IPS-18a (cell line): ENCODE measurements around the gene SH3RF1.
"Not testable (repeated sequence)": the region's sequence is repeated elsewhere in the genome, so short reads cannot be mapped to it uniquely, and the experiment has no call there.

Experiments
- H3K27ac ChIP-seq: one replicate; pipeline ENCODE4 v1.5.1; 2013; ENCODE audit warnings: low read length
- H3K27me3 ChIP-seq: one replicate; pipeline ENCODE4 v1.6.1; 2013; ENCODE audit warnings: mild to moderate bottlenecking, low read length; ENCODE audit not compliant: control insufficient read depth, insufficient read depth
- H3K36me3 ChIP-seq: one replicate; pipeline ENCODE4 v1.6.1; 2013; ENCODE audit warnings: low read depth, low read length; ENCODE audit not compliant: control insufficient read depth
- H3K4me1 ChIP-seq: one replicate; pipeline ENCODE4 v1.6.1; 2013; ENCODE audit warnings: low read depth, low read length; ENCODE audit not compliant: control insufficient read depth
- H3K4me3 ChIP-seq: one replicate; pipeline ENCODE4 v1.5.1; 2013; ENCODE audit warnings: low read length
- H3K9ac ChIP-seq: one replicate; pipeline ENCODE4 v1.6.1; 2013; ENCODE audit warnings: mild to moderate bottlenecking, low read length, moderate library complexity
- H3K9me3 ChIP-seq: one replicate; pipeline ENCODE4 v1.6.1; 2013; ENCODE audit warnings: low read depth, low read length; ENCODE audit not compliant: control insufficient read depth

The SH3RF1 gene

DNA sequence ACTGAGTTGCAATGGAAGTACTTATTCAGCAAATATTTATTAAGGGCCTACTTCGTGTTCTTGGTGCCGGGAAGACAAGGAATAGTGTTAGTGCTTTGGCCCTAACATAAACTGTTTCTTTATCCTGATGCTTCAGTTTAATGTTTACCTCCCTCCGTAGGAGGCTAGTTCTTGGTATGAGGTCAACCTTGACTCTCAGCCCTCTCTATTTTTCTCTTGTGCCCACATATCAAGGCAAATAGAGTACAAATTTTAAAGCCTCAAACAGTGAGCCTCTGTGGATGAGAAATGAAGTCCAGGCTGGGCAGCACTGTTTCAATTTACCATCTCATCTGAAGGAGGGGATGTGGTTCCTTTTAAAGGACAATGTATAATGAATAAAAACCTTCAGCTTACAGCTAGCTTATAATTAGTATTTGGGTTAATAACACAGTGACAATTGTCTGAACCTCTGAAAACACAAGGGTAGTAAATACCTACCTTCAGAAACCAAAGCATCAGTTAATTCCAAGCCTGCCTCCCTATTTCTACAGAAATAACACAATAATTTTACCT lies 68.5 kb downstream of the SH3RF1 start:
- H3K9ac ChIP-seq = no peak overlapping the region
- no peak overlapping the region for H3K27ac ChIP-seq
- no peak overlapping the region for H3K4me3 ChIP-seq
- no peaks in the 10 kb centered on the region for H3K27me3 ChIP-seq
- no peaks in the 10 kb centered on the region for H3K36me3 ChIP-seq
- H3K4me1 ChIP-seq = peaks cover 5% of the 10 kb centered on the region
- no peaks in the 10 kb centered on the region for H3K9me3 ChIP-seq

DNA sequence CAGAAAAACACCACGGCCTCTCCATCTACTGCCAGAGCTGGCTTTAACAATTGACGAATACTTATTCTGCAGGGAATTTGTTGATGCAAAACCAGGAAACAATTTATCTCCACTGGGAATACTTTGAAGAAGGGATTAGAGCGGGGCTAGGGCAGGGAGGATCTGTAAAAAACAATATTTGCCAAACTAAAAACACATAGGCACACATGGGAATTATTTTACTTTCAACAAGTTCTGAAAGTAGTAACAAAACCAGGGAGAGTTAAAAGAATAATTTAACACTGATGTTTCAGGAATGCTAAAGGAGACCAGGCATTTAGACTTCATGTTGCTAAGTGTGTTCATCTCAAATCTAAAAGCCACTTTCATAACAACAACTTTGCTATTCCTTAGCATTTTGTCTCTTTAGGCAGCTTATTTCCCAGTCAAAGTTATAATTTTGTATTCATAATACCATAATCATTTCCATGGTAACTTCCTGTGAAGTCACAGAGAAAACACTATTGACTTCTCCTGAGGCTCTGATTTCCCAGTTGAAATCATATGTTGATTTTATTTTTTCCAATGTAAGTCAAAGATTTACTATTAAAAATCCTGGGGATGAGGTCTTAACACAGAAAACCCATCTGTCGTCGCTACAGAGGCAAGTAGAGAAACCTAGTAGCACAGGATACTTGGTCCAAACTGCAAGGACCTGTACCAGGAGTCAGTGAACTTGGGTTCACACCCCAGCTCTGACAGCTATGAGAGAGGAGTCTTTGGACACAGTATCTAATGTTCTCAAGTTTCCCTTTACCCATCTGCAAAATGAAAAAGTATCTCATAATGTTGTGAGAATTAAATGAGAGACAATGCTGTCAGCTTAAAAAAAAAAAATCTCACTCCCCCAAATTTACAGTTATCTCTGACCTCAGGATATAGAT lies 69.3 kb downstream of the SH3RF1 start:
- H3K27me3 ChIP-seq = no peaks in the 10 kb centered on the region
- no peak overlapping the region for H3K9ac ChIP-seq
- H3K9me3 ChIP-seq = no peaks in the 10 kb centered on the region
- peaks cover 5% of the 10 kb centered on the region for H3K4me1 ChIP-seq
- H3K27ac ChIP-seq = no peak overlapping the region
- no peak overlapping the region for H3K4me3 ChIP-seq
- H3K36me3 ChIP-seq = no peaks in the 10 kb centered on the region

DNA sequence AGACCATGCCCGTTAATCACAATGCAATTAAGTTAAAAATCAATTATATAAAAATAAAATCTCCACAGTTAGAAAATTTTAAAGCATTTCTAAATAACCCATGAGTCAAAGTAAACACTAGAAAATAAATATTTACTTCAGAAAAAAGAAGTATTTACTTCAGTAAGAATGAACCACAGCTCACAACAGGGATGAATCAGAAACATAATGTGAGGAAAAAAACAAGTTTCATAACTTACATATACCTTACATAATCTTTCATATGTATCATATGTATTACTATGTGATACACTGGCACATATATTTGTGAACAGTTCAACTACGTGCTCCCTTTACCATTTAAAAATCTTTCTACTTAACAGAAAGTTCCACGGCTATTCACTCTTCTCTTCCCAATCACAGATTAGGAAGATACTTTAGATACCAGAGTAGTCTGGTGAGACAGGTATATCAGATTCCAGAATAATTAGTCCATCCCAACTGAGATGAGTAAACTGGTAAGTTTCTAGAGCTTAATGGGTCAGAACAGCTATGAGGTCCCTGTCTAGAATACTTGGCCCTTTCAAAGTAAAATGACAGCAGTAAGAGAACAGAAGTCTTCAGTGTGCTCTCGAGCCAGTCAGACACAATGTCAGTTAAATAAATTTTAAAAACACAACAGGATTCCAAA lies 70.3 kb downstream of the SH3RF1 start:
- H3K9ac ChIP-seq = no peak overlapping the region
- H3K27ac ChIP-seq = no peak overlapping the region
- no peaks in the 10 kb centered on the region for H3K27me3 ChIP-seq
- H3K4me3 ChIP-seq = no peak overlapping the region
- no peaks in the 10 kb centered on the region for H3K36me3 ChIP-seq
- no peaks in the 10 kb centered on the region for H3K9me3 ChIP-seq
- H3K4me1 ChIP-seq = peaks cover 5% of the 10 kb centered on the region

- Histone ChIP-seq H3K27me3 (no peaks in the 10 kb centered on the region), H3K4me1 (peaks cover 5% of the 10 kb centered on the region), H3K27ac (no peak overlapping the region), H3K4me3 (no peak overlapping the region), H3K9ac (no peak overlapping the region), H3K9me3 (no peaks in the 10 kb centered on the region), H3K36me3 (no peaks in the 10 kb centered on the region)
Measured at GRCh38 chr4:169199184-169199583, 71.6 kb downstream of the SH3RF1 start.

DNA sequence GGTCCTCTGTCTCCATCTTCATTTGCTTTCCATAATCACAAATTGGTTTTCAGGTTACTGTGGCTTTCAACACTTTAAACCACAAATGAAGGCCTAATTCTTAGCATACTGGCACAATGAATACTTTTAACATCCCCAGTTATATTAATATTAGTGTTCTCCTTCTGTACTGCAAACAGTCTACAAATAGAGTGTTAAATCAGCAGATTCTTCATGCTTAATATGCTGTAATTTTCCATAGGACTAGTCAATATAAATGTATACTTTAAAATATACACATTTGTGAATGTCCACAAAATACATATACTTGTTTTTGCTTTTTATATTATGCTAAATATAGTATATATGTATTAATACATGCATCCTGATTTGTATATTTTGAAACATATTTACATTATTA lies 72.6 kb downstream of the SH3RF1 start:
- Histone ChIP-seq H3K4me3 (no peak overlapping the region), H3K27ac (no peak overlapping the region), H3K27me3 (no peaks in the 10 kb centered on the region), H3K36me3 (no peaks in the 10 kb centered on the region), H3K9ac (no peak overlapping the region), H3K4me1 (peaks cover 5% of the 10 kb centered on the region), H3K9me3 (no peaks in the 10 kb centered on the region)

GRCh38 chr4:169197206-169197605 lies 73.5 kb downstream of the SH3RF1 start:
- not testable (repeated sequence) for H3K9me3 ChIP-seq, H3K9ac ChIP-seq

DNA sequence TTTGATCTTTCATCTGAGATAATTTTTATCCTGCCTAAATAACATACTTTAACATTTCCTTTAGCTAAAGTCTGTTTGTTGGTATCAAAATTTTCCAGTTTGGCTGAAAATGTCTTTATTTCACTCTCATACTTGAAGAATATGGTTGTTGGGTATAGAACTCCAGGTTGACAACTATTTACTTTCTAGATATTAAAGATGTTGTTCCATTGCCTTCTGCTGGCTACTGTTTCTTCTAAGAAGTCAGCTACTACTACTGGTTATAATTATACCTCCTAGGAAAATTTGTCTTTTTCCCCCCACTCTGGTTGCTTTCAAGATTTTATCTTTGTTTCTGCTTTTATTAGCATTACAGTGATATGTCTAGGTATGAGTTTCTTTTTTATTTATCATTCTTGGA lies 75.7 kb downstream of the SH3RF1 start:
- H3K36me3 ChIP-seq = no peaks in the 10 kb centered on the region
- no peaks in the 10 kb centered on the region for H3K9me3 ChIP-seq
- H3K4me3 ChIP-seq = no peak overlapping the region
- H3K4me1 ChIP-seq = no peaks in the 10 kb centered on the region
- H3K27me3 ChIP-seq = no peaks in the 10 kb centered on the region
- H3K27ac ChIP-seq = no peak overlapping the region
- no peak overlapping the region for H3K9ac ChIP-seq

More at GRCh38 chr4:169197206-169197605, 73.5 kb downstream of the SH3RF1 start:
- H3K4me3 ChIP-seq, H3K4me1 ChIP-seq, H3K27me3 ChIP-seq, H3K27ac ChIP-seq, H3K36me3 ChIP-seq: not testable (repeated sequence)

- H3K4me1 ChIP-seq, H3K27ac ChIP-seq, H3K9ac ChIP-seq, H3K4me3 ChIP-seq, H3K36me3 ChIP-seq, H3K27me3 ChIP-seq, H3K9me3 ChIP-seq: not testable (repeated sequence)
Measured at GRCh38 chr4:169189968-169190367, 80.8 kb downstream of the SH3RF1 start.

DNA sequence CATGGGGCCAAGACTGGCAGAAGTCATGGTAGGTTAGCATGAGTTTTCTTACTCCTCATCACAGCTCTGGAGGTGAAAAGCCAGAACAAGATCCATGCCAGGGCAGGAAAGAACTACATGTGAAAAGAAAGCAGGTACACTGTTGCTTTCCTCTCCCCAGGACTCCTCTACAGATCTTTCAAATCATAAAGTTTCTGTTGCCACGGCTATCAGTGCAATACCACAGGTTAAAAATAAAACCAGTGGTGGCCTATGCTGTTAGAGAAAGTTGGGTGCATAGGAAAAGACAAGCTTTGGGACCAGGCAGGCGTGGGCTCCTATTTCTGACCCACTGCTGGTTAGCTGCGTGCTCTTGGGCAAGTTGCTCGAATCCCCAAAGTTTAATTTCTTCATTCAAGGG lies 81.4 kb downstream of the SH3RF1 start:
- Histone ChIP-seq H3K4me3 (no peak overlapping the region), H3K9me3 (no peaks in the 10 kb centered on the region), H3K4me1 (no peaks in the 10 kb centered on the region), H3K36me3 (no peaks in the 10 kb centered on the region), H3K9ac (no peak overlapping the region), H3K27me3 (no peaks in the 10 kb centered on the region), H3K27ac (no peak overlapping the region)

DNA sequence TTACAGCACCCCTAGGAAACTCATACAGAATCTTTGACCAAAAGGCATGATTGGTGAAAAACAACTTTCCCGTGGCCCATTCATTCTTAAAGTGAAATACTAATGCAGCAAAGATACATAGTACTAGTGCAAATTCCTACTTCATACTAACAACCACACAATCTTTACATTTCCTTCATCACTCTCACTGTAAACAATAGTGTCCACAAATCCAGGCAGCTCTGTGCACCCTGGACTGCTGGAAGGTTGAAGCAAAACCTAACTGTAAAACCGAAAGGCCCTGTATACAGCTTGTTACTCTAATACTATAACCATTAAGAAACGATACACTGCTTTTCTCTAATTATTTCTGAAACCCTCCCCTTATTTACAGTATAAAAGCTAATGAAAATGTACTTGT lies 82.6 kb downstream of the SH3RF1 start:
- Histone ChIP-seq H3K4me3 (no peak overlapping the region), H3K27ac (no peak overlapping the region), H3K27me3 (no peaks in the 10 kb centered on the region), H3K36me3 (no peaks in the 10 kb centered on the region), H3K9me3 (no peaks in the 10 kb centered on the region), H3K9ac (no peak overlapping the region), H3K4me1 (no peaks in the 10 kb centered on the region)

GRCh38 chr4:169185133-169185956 lies 85.4 kb downstream of the SH3RF1 start:
- no peaks in the 10 kb centered on the region for H3K4me1 ChIP-seq
- no peak overlapping the region for H3K9ac ChIP-seq
- no peak overlapping the region for H3K27ac ChIP-seq
- no peaks in the 10 kb centered on the region for H3K27me3 ChIP-seq
- no peaks in the 10 kb centered on the region for H3K36me3 ChIP-seq
- H3K9me3 ChIP-seq = no peaks in the 10 kb centered on the region
- no peak overlapping the region for H3K4me3 ChIP-seq
